ENCODE results near the gene PLAC1. TPM values are rescaled to one million over a fixed set of nuclear protein-coding genes. Genes with fewer than 3 reads are reported as not detected.
A peak's percentile ranks its signal among the peaks of the same experiment; 100 is the strongest.

The PLAC1 gene
- total RNA-seq, 2 donors from 2014 or later, result not detected

DNA sequence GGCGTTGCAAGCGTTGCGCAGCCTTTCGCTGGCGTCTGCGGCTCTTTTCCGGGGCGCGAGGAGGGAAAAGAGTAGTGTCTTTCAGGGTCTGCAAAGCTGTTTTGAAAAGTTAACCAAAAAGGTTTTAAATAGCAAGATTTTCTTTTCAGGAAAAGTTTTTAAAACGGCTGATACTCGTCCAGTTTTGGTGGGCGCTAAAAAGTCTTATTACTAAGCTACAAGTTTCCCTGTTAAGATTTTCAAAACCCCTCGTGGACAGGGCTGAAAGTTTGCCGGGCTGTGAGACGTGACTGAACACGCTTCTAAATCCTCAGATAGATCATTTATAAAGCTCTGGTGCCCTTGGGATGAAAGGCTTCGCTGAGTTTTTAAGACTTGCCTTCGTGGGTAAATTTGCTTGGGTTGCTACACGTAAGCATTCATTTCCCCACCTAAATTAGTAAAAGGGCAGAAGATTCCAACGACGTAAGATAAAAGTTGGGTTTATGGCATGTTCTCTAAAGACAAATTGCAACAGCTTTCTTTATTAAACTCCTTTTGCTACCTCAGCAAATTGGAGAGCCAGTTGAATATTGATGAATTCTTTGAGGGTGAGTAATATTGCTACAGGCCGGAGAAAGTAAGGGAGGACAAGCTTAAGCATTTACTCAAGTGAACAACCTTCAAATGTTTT is 106.8 kb downstream of the PLAC1 start:
- DNase-seq (no peak), ATAC-seq (no peak)
- intact Hi-C loops (cut with DNase I, micrococcal nuclease), result no loop called here

DNA sequence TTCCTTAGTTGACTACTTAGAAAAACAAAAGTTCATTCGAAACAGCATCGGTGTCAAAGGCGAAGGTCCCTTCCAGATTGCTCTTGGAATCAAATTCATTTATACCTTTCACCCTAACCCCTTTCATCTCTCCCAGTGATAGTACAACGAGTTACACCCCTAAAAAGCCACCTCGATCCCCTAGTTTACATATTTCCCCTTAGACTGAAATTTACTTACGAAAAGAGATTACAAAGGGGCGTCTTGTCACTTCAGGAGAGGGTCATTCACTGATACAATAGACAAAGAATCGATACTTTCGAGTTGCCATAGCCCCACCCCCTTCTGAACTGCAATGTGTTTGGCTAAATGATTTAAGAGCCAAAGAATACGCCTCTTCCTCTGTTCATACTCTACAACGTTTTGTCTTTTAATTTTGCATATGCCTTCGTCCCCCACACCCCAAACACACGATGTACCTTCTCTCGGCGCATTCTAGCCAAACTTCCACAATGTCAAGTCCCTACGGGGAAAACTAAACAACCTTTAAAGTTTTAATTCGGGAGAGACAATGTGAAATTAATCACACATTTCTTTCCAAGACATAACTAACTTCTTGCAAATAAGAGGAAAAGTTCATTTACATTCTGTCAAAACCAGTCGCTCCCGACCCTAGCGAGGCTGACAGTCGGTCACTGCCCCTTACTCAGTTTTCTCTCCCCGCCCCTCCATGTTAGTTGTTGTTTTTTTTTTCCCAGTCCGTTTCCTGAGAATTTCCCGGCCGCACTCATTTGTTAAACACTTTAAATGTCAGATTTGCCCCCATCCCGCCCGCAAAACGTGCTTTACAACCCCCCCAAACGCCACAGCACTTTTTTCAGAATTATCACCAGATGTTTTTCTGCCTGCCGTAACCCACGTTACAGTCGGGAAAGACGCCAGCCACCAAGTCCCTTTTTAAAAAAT is 109.7 kb downstream of the PLAC1 start:
- ATAC-seq (no peak), DNase-seq (no peak)
- intact Hi-C loops (cut with DNase I, micrococcal nuclease), result no loop called here

DNA sequence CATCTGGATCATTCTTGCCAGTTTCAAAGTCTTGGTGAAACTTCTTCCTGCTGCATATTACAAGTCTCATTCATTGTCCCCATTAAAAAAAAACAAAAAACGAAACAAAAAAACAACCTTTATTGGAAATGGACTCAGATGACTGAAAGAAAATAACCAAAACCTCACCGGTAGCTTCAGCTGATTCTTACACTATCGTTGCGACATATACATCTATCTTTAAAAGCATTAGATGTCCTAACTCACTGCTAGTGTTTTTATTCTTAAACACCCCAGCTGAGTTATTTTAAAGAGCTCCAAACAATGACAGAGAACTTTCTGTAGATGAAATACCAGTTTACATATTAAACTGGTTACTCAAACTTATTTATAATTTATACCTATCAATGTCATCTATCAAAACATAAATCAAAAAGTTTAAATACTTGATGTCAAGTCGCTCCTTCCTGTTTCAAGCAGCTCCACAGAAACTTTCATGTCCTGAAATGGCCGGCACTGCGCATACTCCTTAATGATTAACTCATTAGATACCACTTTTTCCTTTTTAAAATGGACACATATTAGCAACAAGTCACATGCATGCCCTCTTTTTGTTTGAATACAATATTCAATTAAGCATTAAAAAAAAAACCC is 111.1 kb downstream of the PLAC1 start:
- intact Hi-C loops (cut with DNase I, micrococcal nuclease), result no loop called here
- no peak for ATAC-seq
- DNase-seq, result no peak

DNA sequence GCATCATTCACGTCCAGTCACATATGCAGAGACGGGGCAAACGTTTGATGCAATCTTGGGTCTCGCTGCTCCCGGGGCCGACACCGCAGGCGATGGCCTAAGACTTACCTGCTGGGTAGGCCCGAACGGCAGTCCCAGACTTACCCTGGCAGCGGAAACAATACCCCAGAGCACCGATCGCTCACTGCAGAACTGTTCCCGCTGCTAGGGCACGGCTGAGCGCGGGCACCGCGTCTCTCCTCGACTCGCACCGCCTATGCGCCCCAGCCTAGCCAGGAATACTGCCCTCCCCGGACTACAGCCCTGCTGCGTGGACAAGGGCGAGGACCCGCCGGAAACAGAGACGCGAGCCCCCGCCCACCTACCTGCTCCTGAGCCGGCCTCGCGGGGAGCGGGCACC is 112.1 kb downstream of the PLAC1 start:
- intact Hi-C loops (cut with DNase I, micrococcal nuclease), result no loop called here
- no peak for ATAC-seq
- DNase-seq, result no peak

DNA sequence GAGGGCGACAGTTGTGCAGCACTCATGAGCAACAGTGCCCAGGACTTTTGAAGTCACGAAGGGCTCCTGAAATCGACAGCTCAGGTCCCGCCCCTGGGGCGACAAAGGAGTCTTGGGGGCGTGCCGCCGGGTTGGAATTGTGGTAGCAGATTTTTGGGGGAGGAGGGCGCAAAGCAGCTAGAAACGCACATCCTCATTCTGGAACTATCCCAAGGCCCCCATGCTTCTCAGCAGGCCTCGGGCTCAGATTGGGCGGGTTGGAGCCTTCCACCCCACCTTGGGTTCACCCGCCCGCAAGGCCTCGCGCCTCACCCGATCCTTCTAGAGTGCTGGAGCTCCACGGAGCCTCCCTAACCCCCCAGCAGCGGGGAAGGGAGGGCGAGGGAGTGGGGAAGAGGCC is 112.8 kb downstream of the PLAC1 start:
- DNase-seq, result no peak
- intact Hi-C loops (cut with DNase I, micrococcal nuclease), result no loop called here
- no peak for ATAC-seq

DNA sequence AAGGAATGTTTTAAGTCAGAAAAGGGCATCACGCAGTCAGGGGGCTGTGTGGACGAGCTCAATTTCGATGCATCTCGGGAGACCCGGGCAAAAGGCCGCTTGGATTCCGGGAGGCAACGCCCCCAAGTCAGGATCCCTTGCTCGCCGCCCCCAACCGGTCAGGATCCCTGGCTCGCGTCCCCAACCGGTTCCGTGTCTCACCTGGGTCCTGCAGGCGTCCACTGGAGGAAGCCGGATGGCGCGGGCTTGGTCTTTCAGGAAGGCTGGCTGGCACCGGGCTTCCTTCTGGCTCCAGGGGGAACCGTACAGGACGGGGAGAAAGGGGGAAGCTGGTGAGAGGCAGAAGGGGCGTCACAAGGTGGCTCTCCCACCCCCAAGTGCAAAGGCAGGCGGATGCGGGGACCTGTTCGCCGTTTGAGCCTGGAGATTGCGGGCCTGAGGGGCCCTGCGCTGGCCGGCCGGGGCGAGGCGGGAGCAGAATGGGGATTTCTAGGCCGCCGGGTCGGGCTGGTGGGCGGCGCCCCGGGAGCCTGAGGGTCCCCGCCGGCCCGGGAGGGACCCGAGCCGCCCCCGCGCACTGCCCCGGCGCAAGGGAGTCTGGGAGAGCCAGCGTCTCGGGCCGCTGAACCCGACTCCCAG is 113.6 kb downstream of the PLAC1 start:
- ATAC-seq (peak; percentile 44), DNase-seq (peak in 1 of 2 donors; percentile 29)
- intact Hi-C loops (cut with DNase I, micrococcal nuclease), result no loop called here

DNA sequence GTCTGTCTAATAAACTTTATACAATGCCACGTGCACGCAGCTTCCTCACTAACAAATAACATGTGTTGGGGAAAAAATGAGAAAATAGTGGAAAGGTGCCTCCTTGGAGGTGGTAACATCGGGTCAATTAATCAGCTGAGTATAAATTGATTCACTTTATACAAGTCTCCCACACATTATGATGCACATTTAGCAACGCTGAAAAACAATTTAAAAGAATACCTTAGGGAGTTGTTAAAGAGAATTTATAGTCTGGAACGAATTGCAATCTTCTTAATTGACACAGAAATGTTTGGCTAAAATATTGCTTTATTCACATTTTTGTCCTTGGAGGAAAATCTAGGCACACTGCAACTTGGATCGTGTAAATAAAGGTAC is 114.1 kb downstream of the PLAC1 start:
- no peak for DNase-seq
- no peak for ATAC-seq
- intact Hi-C loops (cut with DNase I, micrococcal nuclease), result no loop called here

DNA sequence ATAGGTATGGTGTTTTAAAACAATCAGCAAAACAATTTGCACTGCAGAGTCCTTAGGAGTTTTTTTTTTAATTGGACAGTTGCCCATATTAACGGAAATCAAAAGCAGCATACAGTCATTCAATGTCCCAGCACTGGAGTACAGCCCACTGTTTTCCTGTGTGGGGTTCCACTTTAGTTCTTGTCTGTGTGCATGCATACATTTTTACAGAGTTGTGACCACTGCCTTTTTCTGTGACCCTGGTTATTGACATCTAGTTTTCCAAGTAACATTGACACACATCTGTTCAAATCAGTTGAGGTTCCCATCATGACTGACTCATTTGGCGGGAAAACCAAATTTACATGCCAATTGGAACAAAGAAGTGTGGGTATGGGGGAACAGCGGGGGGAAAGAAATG is 115.0 kb downstream of the PLAC1 start:
- ATAC-seq (no peak), DNase-seq (no peak)
- intact Hi-C loops (cut with DNase I, micrococcal nuclease), result no loop called here

DNA sequence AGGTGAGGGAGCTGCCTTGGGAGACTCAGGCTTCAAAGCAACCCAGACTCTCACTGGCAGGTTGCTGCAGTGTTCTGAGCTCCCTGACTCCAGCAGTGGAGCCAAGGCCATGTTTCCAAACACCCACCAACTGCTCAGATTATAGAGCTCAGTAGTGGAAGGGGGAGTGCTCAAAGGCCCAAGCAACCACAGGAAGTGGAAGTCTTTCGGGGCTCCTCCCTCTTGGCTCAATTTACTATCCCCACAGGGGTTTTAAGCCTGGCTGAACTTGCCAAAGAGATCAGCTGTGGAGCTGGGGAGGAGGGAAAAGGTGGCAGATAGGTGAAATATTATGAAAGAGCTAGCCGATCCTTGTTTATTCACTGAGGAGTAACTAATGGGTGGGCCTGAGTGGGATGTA is 115.8 kb downstream of the PLAC1 start:
- DNase-seq (no peak), ATAC-seq (no peak)
- intact Hi-C loops (cut with DNase I, micrococcal nuclease), result no loop called here

DNA sequence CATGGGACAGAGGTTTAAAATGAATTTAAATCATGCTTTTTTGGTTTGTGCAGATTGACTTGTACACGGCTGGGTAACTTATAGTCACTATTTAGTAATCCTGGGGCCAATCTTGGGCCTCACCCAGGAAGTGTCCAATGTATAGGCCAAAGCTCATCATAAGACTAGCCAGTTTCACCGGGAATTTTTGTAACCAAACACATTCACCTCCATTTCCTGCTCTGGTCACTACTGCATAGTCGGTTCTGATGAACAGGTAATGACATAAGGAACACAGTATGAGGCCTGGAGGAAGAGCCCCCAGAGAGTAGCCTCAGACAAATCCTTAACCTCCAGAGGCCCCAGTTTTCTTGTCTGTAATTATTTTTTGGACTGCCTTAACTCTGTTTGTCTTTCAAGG is 116.4 kb downstream of the PLAC1 start:
- ATAC-seq, result peak; percentile 14
- no peak for DNase-seq
- intact Hi-C loops (cut with DNase I, micrococcal nuclease), result no loop called here

DNA sequence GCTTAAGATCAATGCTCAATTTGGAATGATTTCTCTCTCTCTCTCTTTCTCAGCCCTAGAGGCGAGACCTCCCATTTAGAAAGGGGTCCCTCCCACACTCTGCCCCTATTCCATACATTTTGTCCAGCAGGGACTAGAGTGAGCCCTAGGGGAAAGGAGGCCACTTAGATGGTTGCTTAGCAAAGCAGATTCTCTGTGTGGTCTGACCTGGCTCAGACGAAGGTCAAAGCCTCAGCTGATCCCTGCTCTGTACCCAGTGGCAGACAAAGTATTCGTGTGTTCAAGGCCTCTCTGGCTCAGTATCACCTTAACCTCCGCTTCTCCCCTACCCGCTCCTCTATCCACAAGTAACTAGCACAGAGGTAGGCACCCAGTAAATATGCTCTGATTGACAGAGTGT is 120.0 kb downstream of the PLAC1 start:
- DNase-seq (no peak), ATAC-seq (no peak)
- intact Hi-C loops (cut with DNase I, micrococcal nuclease), result no loop called here

DNA sequence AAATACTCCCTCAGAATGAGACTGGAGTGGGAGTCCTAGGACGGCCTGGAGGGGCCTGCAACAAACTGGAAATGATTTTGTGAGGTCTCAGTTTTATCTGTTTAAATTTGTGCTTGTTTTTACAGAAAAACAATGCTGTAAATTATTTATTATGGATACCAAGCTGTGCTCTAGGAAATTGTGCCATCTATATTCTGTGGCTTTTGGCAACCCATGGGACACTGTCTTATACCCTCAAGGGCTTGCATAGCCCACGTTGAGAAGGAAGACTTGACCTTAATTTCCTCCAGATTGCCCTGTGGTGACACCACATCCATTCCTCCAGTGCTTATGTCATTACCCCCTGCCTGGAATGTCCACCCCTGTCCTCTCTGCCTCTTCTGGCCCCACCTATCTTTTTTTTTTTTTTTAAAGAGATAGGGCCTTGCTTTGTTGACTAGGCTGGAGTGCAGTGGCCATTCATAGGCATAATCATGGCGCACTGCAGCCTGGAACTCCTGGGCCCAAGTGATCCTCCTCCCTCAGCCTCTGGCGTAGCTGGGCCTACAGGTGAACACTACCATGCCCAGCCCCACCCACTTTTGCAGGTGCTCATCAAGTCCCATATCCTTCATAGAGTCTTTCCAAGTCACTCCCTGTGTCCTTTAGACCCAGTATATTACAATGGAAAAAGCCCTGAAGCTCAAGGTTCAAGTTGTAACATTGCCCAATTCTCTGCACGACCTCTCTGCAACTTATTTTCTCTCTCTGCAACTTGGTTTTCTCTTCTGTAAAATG is 120.9 kb downstream of the PLAC1 start:
- DNase-seq (peak; percentile 64 to 77), ATAC-seq (peak; percentile 96)
- intact Hi-C loops (cut with DNase I, micrococcal nuclease), result no loop called here

DNA sequence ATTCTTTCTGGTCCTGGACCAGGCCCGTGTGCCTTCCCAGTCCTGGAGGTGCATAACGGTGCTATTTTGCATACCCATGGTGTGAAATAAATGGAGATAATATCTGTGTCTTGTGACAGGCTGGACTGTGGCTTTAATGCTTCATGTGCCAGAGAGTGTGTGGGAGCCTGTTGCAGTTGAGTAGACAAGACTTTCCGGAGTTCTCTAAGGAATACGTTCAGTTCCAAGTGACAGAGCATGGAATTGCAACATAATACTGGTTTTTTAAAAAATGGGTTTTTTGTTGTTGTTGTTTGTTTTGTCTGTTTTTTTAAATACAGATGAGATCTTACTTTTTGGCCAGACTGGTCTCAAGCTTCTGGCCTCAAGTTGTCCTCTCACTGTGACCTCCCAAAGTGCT is 124.3 kb downstream of the PLAC1 start:
- no peak for ATAC-seq

DNA sequence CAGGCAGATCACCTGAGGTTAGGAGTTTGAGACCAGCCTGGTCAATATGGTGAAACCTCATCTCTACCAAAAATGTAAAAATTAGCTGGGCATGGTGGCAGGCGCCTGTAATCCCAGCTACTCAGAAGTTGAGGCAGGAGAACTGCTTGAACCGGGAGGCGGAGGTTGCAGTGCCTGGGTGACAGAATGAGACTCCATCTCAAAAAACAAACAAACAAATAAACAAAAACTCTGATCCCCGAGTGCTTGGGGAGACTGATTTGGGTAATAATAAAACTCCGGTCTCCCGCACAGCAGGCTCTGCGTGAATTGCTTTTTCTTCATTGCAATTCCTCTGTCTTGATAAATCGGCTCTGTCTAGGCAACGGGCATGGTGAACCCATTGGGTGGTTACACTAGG is 124.9 kb downstream of the PLAC1 start:
- no peak for ATAC-seq
- DNase-seq, result no peak

More for the DNA sequence above, 124.3 kb downstream of the PLAC1 start:
- no peak for DNase-seq
- intact Hi-C loops (cut with DNase I, micrococcal nuclease), result no loop called here

DNA sequence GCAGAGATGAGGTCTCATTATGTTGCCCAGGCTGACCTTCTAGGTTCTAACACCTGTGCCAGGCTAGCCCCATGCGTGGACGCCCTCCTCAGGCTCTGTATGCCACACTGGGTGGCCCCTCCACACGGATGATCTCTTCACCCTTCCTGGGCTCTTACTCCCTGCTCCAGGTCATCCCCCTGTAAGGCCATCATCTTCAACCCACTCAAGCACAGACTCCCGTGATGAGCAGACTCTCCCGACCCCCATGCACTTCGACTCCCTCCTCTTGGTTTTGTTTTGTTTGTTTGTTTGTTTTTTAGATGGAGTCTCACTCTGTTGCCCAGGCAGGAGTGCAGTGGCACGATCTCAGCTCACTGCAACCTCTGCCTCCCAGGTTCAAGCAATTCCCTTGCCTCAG is 127.4 kb downstream of the PLAC1 start:
- DNase-seq (no peak), ATAC-seq (no peak)
- intact Hi-C loops (cut with DNase I, micrococcal nuclease), result no loop called here

More for the DNA sequence above, 124.9 kb downstream of the PLAC1 start:
- intact Hi-C loops (cut with DNase I, micrococcal nuclease), result no loop called here

DNA sequence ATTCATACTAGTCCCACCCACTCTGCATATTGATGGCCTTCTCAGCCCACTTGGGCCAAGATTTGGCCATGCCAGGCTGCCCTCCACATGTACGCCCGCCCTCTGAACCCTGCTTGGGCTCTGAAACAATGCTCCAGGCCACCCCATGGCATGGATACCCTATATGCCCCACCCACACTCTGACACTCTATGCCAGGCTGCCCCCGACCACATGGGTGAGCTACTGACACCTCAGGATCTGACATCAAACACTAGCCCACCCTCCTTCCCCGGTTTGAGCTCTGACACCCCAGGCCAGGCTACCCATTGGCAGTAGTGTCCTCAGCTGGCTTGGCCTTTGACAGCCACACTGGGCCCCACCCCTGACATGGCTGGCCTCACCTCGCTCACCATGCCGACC is 128.8 kb downstream of the PLAC1 start:
- DNase-seq (no peak), ATAC-seq (no peak)
- intact Hi-C loops (cut with DNase I, micrococcal nuclease), result no loop called here

DNA sequence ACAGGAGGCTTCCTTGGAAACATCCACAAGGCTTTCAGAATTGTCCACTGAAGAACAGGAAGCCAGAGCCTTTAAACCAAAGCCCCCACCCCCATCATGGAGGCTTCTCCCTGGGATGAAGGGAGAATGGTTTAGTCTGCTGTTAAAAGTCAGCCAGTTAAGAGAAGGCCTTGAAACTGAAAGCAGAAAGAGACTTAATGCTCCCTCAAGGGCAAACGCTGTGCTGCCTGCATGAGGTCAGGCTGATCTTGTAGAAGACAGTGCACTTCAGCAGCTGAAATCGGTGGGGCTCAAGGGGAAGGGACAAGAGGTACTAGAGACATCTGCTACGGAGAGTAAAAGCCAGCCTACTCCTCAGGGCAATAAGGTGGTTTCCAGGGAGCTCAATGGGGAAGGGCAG is 129.3 kb downstream of the PLAC1 start:
- intact Hi-C loops (cut with DNase I, micrococcal nuclease), result no loop called here
- DNase-seq, result no peak
- ATAC-seq, result no peak

DNA sequence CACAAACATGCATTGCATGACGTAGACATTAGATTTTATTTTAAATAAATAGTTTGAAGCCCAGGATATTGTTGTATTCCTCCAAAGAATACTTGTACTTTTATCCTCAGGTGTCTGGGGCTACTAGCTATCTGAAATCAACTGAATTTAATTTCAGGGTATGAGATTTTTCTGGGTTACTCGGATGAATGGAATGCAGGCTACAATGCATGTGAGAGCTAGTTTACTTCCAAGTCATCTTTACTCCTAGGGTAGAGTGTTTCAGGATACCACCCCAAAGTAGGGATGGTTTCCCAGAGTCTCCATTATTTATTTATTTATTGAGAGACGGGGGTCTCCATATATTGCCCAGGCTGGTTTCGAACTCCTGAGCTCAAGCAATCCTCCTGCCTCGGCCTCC is 131.9 kb downstream of the PLAC1 start:
- intact Hi-C loops (cut with DNase I, micrococcal nuclease), result no loop called here
- ATAC-seq (no peak), DNase-seq (no peak)
